Tibial nerve (tissue), 4 donors: ENCODE results near the gene SIMC1. TPM values are rescaled to one million over a fixed set of nuclear protein-coding genes. Genes with fewer than 3 reads are reported as not detected.

Experiments used
- DNase-seq, 2 donors: peaks; one replicate each; pipeline ENCODE4 v3.0.0-alpha.2; 2019; ENCODE audit warnings: low spot score in 2 of 2
- H3K27ac ChIP-seq, 4 donors: fragments of 200-600 bp; sonication (generic) in 3 of 4; one replicate each; pipeline ENCODE4 v1.5.1; 2017 to 2019; ENCODE audit warnings: mild to moderate bottlenecking in 1 of 4
- H3K27me3 ChIP-seq, 2 donors: fragments of 200-600 bp; sonication (generic) in 1 of 2; one replicate each; pipeline versions ENCODE4 v1.5.1 to v1.6.0; 2017 to 2019
- H3K36me3 ChIP-seq, 3 donors: fragments of 200-600 bp; sonication (generic); one replicate each; pipeline ENCODE4 v1.5.1; 2018 to 2019
- H3K4me1 ChIP-seq, 4 donors: fragments of 200-600 bp; sonication (generic) in 3 of 4; one replicate each; pipeline ENCODE4 v1.5.1; 2017 to 2019
- H3K4me3 ChIP-seq, 4 donors: fragments of 200-600 bp; sonication (generic) in 3 of 4; one replicate each; pipeline ENCODE4 v1.5.1; 2017 to 2019; ENCODE audit warnings: mild to moderate bottlenecking in 1 of 4, moderate library complexity in 1 of 4
- H3K9me3 ChIP-seq, 4 donors: fragments of 200-600 bp; sonication (generic) in 3 of 4; one replicate each; pipeline ENCODE4 v1.5.1; 2017 to 2019
- EP300 ChIP-seq, 2 donors: sonication (generic); formaldehyde crosslinking; IDR thresholded peaks; one replicate each; pipeline ENCODE4 v1.6.1; 2017; ENCODE audit warnings: antibody characterized with exemption in 2 of 2, mild to moderate bottlenecking in 1 of 2
- POLR2A ChIP-seq, 2 donors: fragments of 450-650 bp; IDR thresholded peaks; one replicate each; pipeline ENCODE4 v1.6.1; 2017; ENCODE audit warnings: antibody characterized with exemption in 2 of 2, mild to moderate bottlenecking in 2 of 2, moderate library complexity in 2 of 2
- WGBS, 2 donors: methylation state at CpG; one replicate each; pipeline ENCODE4 v1.1.5; 2018; 5-methylcytosine and 5-hydroxymethylcytosine counted together
- total RNA-seq, 4 donors: library from RNA; depleted of rRNA; stranded (reverse); fragments of >200 nt; gene quantifications; one replicate each; pipeline ENCODE4 v1.1.0, GENCODE V29; 2016
- TF ChIP-seq, protein P1 (sequence below), 5 experiments: fragments of 200-600 bp in 3 of 5; fragments of 450-650 bp in 2 of 5; sonication (generic) in 3 of 5; IDR thresholded peaks; one replicate each; pipeline ENCODE4 v1.5.1; 2016 to 2019; ENCODE audit warnings: antibody characterized with exemption in 5 of 5, mild to moderate bottlenecking in 3 of 5, moderate library complexity in 2 of 5

Gene SIMC1
- total RNA-seq, 4 donors from 2014 or later: 3.7 to 11.1 (median 8.2) TPM

GRCh38 chr5:176373100-176373818 lies 135.0 kb downstream of the SIMC1 start:
- Histone ChIP-seq H3K9me3 (no peaks in the 10 kb centered on the region), H3K36me3 (peaks cover 0 to 48% (median 0%) of the 10 kb centered on the region in 3 donors), H3K27me3 (no peaks in the 10 kb centered on the region), H3K27ac (peak overlapping the region in 2 of 4 donors; percentile 39 to 47), H3K4me3 (no peak overlapping the region), H3K4me1 (peaks cover 0 to 28% (median 0%) of the 10 kb centered on the region in 4 donors)
- peak; percentile 42 to 51 for DNase-seq
- TF ChIP-seq, protein P1, sequence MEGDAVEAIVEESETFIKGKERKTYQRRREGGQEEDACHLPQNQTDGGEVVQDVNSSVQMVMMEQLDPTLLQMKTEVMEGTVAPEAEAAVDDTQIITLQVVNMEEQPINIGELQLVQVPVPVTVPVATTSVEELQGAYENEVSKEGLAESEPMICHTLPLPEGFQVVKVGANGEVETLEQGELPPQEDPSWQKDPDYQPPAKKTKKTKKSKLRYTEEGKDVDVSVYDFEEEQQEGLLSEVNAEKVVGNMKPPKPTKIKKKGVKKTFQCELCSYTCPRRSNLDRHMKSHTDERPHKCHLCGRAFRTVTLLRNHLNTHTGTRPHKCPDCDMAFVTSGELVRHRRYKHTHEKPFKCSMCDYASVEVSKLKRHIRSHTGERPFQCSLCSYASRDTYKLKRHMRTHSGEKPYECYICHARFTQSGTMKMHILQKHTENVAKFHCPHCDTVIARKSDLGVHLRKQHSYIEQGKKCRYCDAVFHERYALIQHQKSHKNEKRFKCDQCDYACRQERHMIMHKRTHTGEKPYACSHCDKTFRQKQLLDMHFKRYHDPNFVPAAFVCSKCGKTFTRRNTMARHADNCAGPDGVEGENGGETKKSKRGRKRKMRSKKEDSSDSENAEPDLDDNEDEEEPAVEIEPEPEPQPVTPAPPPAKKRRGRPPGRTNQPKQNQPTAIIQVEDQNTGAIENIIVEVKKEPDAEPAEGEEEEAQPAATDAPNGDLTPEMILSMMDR (IDR thresholded peaks at IDR 0.05): no peak
- no peak for TF ChIP-seq EP300 (IDR thresholded peaks at IDR 0.05)
- TF ChIP-seq POLR2A (IDR thresholded peaks at IDR 0.05): no peak
- WGBS, 2 donors: 30 to 37% methylated on average over 7 of the region's 7 CpGs

DNA sequence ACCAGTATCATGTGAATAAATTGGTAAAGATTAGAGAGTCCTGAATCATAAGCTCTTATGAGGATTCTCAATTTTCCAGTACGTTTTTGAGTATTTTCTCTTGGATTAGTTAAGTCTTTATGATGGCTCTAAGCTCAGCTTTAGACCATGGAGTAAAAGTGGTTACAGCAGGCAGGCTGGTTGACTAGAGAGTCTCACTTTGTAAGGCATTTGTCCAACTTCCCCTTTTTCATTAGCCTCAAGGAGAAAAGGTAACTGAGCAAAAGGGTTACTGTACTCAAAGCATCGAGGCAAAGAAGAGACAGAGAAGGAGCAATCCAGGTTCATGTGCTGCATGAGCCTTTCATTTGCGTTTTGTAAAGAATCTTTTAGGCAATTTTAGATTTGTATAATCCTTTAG lies 141.7 kb downstream of the SIMC1 start:
- Histone ChIP-seq H3K27ac (no peak overlapping the region), H3K36me3 (peaks cover 0 to 51% (median 18%) of the 10 kb centered on the region in 3 donors), H3K4me1 (no peaks in the 10 kb centered on the region), H3K27me3 (no peaks in the 10 kb centered on the region), H3K9me3 (no peaks in the 10 kb centered on the region), H3K4me3 (no peak overlapping the region)
- 86 to 88% methylated on average over 3 of the region's 3 CpGs for WGBS, 2 donors
- TF ChIP-seq EP300 (IDR thresholded peaks at IDR 0.05) (no peak), POLR2A (IDR thresholded peaks at IDR 0.05) (no peak)
- TF ChIP-seq, protein P1 (IDR thresholded peaks at IDR 0.05): no peak
- DNase-seq: no peak

GRCh38 chr5:176381423-176381822 lies 143.2 kb downstream of the SIMC1 start:
- Histone ChIP-seq H3K9me3 (no peaks in the 10 kb centered on the region), H3K27me3 (no peaks in the 10 kb centered on the region), H3K4me3 (no peak overlapping the region), H3K36me3 (peaks cover 0 to 66% (median 18%) of the 10 kb centered on the region in 3 donors), H3K4me1 (peaks cover 0 to 7% (median 0%) of the 10 kb centered on the region in 4 donors), H3K27ac (no peak overlapping the region)
- TF ChIP-seq, protein P1 (IDR thresholded peaks at IDR 0.05): no peak
- TF ChIP-seq POLR2A (IDR thresholded peaks at IDR 0.05): no peak
- TF ChIP-seq EP300 (IDR thresholded peaks at IDR 0.05): no peak
- DNase-seq: no peak
- 73 to 76% methylated on average over 3 of the region's 3 CpGs for WGBS, 2 donors

GRCh38 chr5:176381979-176382378 lies 143.8 kb downstream of the SIMC1 start:
- DNase-seq: no peak
- no peaks in the 10 kb centered on the region for H3K9me3 ChIP-seq
- 90 to 93% methylated on average over 3 of the region's 3 CpGs for WGBS, 2 donors

GRCh38 chr5:176382721-176383120 lies 144.5 kb downstream of the SIMC1 start:
- no peak overlapping the region for H3K4me3 ChIP-seq
- no peak overlapping the region for H3K27ac ChIP-seq
- 85 to 91% methylated on average over 3 of the region's 3 CpGs for WGBS, 2 donors
- no peak for DNase-seq
- H3K36me3 ChIP-seq: peaks cover 0 to 67% (median 18%) of the 10 kb centered on the region in 3 donors
- no peaks in the 10 kb centered on the region for H3K9me3 ChIP-seq
- no peaks in the 10 kb centered on the region for H3K27me3 ChIP-seq
- TF ChIP-seq POLR2A (IDR thresholded peaks at IDR 0.05) (no peak), EP300 (IDR thresholded peaks at IDR 0.05) (no peak)
- TF ChIP-seq, protein P1 (IDR thresholded peaks at IDR 0.05): no peak
- H3K4me1 ChIP-seq: peaks cover 0 to 20% (median 9%) of the 10 kb centered on the region in 4 donors

More at GRCh38 chr5:176381979-176382378, 143.8 kb downstream of the SIMC1 start:
- H3K4me1 ChIP-seq: peaks cover 0 to 13% (median 2%) of the 10 kb centered on the region in 4 donors
- no peak overlapping the region for H3K27ac ChIP-seq
- no peak overlapping the region for H3K4me3 ChIP-seq
- H3K27me3 ChIP-seq: no peaks in the 10 kb centered on the region
- peaks cover 0 to 69% (median 18%) of the 10 kb centered on the region in 3 donors for H3K36me3 ChIP-seq
- TF ChIP-seq POLR2A (IDR thresholded peaks at IDR 0.05) (no peak), EP300 (IDR thresholded peaks at IDR 0.05) (no peak)
- TF ChIP-seq, protein P1 (IDR thresholded peaks at IDR 0.05): no peak
